Brain microvascular endothelial cell (primary cell): ENCODE data around the gene RANBP2.

Experiments
- DNase-seq: peaks from one replicate; pipeline ENCODE4 v3.0.0-alpha.2; 2020
- H3K27ac ChIP-seq: fragments of 250-450 bp; sonication (Bioruptor Pico); 2 replicates; pipeline ENCODE4 v1.5.1; 2020; ENCODE audit warnings: mild to moderate bottlenecking, moderate library complexity
- H3K27me3 ChIP-seq: fragments of 250-450 bp; sonication (Bioruptor Pico); replicated peaks from 2 replicates; pipeline ENCODE4 v1.5.1; 2020; ENCODE audit warnings: mild to moderate bottlenecking
- H3K36me3 ChIP-seq: fragments of 250-450 bp; sonication (Bioruptor Pico); replicated peaks from 2 replicates; pipeline ENCODE4 v1.5.1; 2020; ENCODE audit warnings: mild to moderate bottlenecking
- H3K4me3 ChIP-seq: 2 replicates; pipeline ENCODE4 v1.5.1; 2011; ENCODE audit warnings: low read depth, mild to moderate bottlenecking, control low read depth, low read length, moderate library complexity
- in situ Hi-C: cut with HindIII; loops from 2 replicates; pipeline ENCODE4 v1.10.0; 2017; ENCODE audit warnings: low sequenced_read_pairs, low pct_ligation_motif_present
- TF ChIP-seq, protein P1 (sequence below): IDR thresholded peaks from 2 replicates; pipeline ENCODE4 v1.5.1; 2011; ENCODE audit warnings: low read depth, mild to moderate bottlenecking, moderate library complexity, low read length, control low read depth, inconsistent platforms; ENCODE audit errors: missing control alignments

RANBP2 gene

DNA sequence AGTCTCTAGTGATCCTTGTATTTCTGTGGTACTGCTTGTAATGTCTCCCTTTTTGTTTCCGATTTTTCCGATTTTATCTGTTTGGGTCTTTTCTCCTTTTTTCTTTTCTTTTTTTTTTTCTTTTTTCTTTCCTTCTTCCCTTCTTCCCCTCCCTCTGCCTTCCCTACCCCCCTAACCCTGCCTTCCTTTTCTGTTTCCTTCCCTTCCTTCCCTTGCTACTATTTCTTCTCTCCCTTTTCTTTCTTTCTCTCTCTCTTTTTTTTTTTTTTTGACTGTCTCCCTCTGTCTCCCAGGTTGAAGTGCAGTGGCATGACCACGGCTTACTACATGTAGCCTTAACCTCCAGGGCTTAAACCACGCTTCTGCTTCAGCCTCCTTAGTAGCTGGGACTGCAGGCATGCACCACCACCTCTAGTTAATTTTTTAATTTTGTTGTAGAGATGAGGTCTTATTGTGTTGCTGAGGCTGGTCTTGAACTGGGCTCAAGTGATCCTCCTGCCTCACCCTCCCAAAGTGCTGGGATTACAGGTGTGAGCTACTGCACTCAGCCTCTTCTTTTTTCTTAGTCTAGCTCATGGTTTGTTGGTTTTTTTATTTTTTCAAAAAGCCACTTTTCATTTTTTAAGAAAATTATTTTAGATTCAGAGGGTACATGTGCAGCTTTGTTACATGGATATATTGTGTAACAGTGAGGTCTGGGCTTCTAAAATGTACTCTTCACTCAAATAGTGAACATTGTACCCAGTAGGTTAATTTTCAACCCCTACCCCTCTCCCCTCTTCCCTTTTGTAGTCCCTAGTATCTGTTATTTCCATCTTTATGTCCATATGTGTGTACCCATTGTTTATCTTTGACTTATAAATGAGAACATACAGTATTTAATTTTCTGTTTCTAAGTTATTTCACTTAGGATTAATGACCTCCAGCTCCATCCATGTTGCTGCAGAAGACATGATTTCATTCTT lies 92.0 kb downstream of the RANBP2 start:
- no peak overlapping the region for H3K27ac ChIP-seq
- no peak for DNase-seq
- TF ChIP-seq, protein P1, sequence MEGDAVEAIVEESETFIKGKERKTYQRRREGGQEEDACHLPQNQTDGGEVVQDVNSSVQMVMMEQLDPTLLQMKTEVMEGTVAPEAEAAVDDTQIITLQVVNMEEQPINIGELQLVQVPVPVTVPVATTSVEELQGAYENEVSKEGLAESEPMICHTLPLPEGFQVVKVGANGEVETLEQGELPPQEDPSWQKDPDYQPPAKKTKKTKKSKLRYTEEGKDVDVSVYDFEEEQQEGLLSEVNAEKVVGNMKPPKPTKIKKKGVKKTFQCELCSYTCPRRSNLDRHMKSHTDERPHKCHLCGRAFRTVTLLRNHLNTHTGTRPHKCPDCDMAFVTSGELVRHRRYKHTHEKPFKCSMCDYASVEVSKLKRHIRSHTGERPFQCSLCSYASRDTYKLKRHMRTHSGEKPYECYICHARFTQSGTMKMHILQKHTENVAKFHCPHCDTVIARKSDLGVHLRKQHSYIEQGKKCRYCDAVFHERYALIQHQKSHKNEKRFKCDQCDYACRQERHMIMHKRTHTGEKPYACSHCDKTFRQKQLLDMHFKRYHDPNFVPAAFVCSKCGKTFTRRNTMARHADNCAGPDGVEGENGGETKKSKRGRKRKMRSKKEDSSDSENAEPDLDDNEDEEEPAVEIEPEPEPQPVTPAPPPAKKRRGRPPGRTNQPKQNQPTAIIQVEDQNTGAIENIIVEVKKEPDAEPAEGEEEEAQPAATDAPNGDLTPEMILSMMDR = no peak
- H3K4me3 ChIP-seq = no peak overlapping the region
- in situ Hi-C loops = no loop called here
- H3K36me3 ChIP-seq = peaks cover 5% of the 10 kb centered on the region
- no peaks in the 10 kb centered on the region for H3K27me3 ChIP-seq

GRCh38 chr2:108813732-108814131 lies 94.5 kb downstream of the RANBP2 start:
- no peak overlapping the region for H3K4me3 ChIP-seq
- H3K27ac ChIP-seq = no peak overlapping the region
- TF ChIP-seq, protein P1 = no peak
- H3K36me3 ChIP-seq = peaks cover 10% of the 10 kb centered on the region
- H3K27me3 ChIP-seq = no peaks in the 10 kb centered on the region
- in situ Hi-C loops = no loop called here
- DNase-seq = no peak

- TF ChIP-seq, protein P1 = no peak
- in situ Hi-C loops = no loop called here
- Histone ChIP-seq H3K4me3 (no peak overlapping the region), H3K27me3 (no peaks in the 10 kb centered on the region), H3K27ac (no peak overlapping the region), H3K36me3 (peaks cover 13% of the 10 kb centered on the region)
- DNase-seq = no peak
These were observed 101.2 kb downstream of the RANBP2 start for GRCh38 chr2:108820482-108820881.

DNA sequence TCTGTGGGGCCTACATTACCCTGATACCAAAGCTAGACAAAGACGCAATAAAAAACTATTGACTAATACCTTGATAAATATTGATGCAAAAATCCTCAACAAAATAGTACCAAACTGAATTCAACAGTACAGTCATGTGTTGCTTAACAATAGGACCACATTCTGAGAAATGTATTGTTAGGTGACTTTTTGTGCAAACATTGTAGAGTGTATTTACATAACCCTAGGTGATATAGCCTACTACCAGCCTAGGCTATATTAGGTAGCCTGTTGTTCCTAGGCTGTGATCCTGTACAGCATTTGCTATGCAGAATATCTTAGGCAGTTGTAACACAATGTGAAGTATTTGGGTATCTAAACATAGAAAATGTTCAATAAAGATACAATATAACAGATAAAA lies 104.0 kb downstream of the RANBP2 start:
- H3K36me3 ChIP-seq = peaks cover 5% of the 10 kb centered on the region
- H3K27ac ChIP-seq = no peak overlapping the region
- DNase-seq = no peak
- TF ChIP-seq, protein P1 = no peak
- in situ Hi-C loops = no loop called here
- H3K27me3 ChIP-seq = no peaks in the 10 kb centered on the region
- H3K4me3 ChIP-seq = no peak overlapping the region

DNA sequence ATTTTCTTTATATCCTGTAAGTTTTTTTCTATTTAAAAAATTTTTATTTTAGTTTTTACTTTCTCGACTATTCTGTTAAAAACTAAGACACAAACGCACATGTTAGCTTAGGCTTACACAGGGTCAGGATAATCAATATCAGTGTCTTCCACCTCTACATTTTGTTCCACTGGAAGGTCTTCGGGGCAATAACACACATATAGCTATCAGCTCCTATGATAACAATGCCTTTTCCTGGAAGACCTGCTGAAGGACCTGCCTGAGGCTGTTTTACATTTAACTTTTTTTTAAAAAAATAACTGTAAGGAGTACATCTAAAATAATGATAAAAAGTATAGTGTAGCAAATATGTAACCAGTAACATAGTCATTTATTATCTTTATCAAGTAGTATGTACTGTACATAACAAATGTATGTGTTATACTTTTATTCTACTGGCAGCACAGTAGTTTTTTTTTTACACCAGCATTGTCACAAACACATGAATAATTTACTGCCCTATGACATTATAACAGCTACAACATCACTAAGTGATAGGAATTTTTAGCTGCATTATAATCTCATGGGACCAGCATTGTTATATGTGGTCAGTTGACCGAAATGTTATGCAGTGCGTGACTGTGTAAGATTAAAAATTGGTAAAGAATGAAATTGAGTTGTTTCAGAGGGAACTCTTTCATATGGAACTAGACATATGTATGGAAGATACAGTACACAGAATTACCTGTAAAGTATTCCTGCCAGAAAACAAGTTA lies 105.2 kb downstream of the RANBP2 start:
- TF ChIP-seq, protein P1 = no peak
- no peak overlapping the region for H3K27ac ChIP-seq
- no peak overlapping the region for H3K4me3 ChIP-seq
- peaks cover 1% of the 10 kb centered on the region for H3K36me3 ChIP-seq
- no peak for DNase-seq
- no peaks in the 10 kb centered on the region for H3K27me3 ChIP-seq
- in situ Hi-C loops = no loop called here
